Fibroblast of the aortic adventitia (primary cell): ENCODE data around the gene SQSTM1. TPM values are rescaled to one million over a fixed set of nuclear protein-coding genes. Genes with fewer than 3 reads are reported as not detected.
"Not testable (repeated sequence)": the region's sequence is repeated elsewhere in the genome, so short reads cannot be mapped to it uniquely, and the experiment has no call there.

Source experiments
- DNase-seq: peaks from one replicate; pipeline ENCODE4 v3.0.0-alpha.2; 2010; ENCODE audit warnings: low read depth
- H3K4me3 ChIP-seq: 2 replicates; pipeline ENCODE4 v1.5.1; 2011; ENCODE audit warnings: low read depth, mild to moderate bottlenecking, control low read depth, low read length, moderate library complexity
- CTCF ChIP-seq: IDR thresholded peaks from 2 replicates; pipeline ENCODE4 v1.5.1; 2011; ENCODE audit warnings: mild to moderate bottlenecking, low read length, control low read depth, inconsistent platforms; ENCODE audit not compliant: insufficient read depth
- total RNA-seq: library from RNA; depleted of rRNA; stranded (reverse); fragments of >200 nt; gene quantifications from 2 replicates; pipeline ENCODE4 v1.2.3, GENCODE V29; 2012; ENCODE audit warnings: low replicate concordance

Gene SQSTM1
- total RNA-seq, 1 donor, result 596 TPM

GRCh38 chr5:179786861-179787260 is 33.8 kb upstream of the SQSTM1 start:
- DNase-seq, result no peak
- no peak for TF ChIP-seq CTCF
- H3K4me3 ChIP-seq, result no peak overlapping the region

GRCh38 chr5:179788193-179788854 is 32.4 kb upstream of the SQSTM1 start:
- no peak for TF ChIP-seq CTCF
- DNase-seq, result no peak
- H3K4me3 ChIP-seq, result no peak overlapping the region

GRCh38 chr5:179789278-179789677 is 31.4 kb upstream of the SQSTM1 start:
- not testable (repeated sequence) for H3K4me3 ChIP-seq, DNase-seq

GRCh38 chr5:179791881-179792611 is 28.7 kb upstream of the SQSTM1 start:
- no peak overlapping the region for H3K4me3 ChIP-seq
- DNase-seq, result no peak
- TF ChIP-seq CTCF, result no peak

GRCh38 chr5:179792612-179793467 is 27.9 kb upstream of the SQSTM1 start:
- DNase-seq, result peak; percentile 37
- no peak overlapping the region for H3K4me3 ChIP-seq

GRCh38 chr5:179793468-179794139 is 27.1 kb upstream of the SQSTM1 start, which contains the start of gene LTC4S:
Gene LTC4S (plus strand): TSS chr5:179793986. CDS start chr5:179794081, 95 bp downstream.
- TF ChIP-seq CTCF, result no peak
- peak; percentile 80 for DNase-seq
- H3K4me3 ChIP-seq, result peak within 1 kb of the TSS; percentile 53

More at GRCh38 chr5:179792612-179793467, 27.9 kb upstream of the SQSTM1 start:
- no peak for TF ChIP-seq CTCF

- H3K4me3 ChIP-seq, result peak overlapping the region; percentile 53
- DNase-seq, result no peak
- no peak for TF ChIP-seq CTCF
Measured at GRCh38 chr5:179794171-179794570, 26.5 kb upstream of the SQSTM1 start.
